AG09309 (cell line): ENCODE data around the gene INTS2.
"Not testable (repeated sequence)": the region's sequence is repeated elsewhere in the genome, so short reads cannot be mapped to it uniquely, and the experiment has no call there.

Experiments used
- DNase-seq: peaks from one replicate; pipeline ENCODE4 v3.0.0-alpha.2; 2010; ENCODE audit warnings: low read depth
- H3K4me3 ChIP-seq: 2 replicates; pipeline ENCODE4 v1.5.1; 2011; ENCODE audit warnings: mild to moderate bottlenecking, low read depth, low read length, moderate library complexity; ENCODE audit not compliant: control insufficient read depth
- TF ChIP-seq, protein P1 (sequence below): IDR thresholded peaks from 2 replicates; pipeline ENCODE4 v1.5.1; 2011; ENCODE audit warnings: mild to moderate bottlenecking, low read depth, low read length, inconsistent platforms; ENCODE audit not compliant: insufficient read depth, control insufficient read depth; ENCODE audit errors: missing control alignments

Gene INTS2

GRCh38 chr17:61903251-61903650 is 24.5 kb downstream of the INTS2 start:
- H3K4me3 ChIP-seq: no peak overlapping the region
- TF ChIP-seq, protein P1, sequence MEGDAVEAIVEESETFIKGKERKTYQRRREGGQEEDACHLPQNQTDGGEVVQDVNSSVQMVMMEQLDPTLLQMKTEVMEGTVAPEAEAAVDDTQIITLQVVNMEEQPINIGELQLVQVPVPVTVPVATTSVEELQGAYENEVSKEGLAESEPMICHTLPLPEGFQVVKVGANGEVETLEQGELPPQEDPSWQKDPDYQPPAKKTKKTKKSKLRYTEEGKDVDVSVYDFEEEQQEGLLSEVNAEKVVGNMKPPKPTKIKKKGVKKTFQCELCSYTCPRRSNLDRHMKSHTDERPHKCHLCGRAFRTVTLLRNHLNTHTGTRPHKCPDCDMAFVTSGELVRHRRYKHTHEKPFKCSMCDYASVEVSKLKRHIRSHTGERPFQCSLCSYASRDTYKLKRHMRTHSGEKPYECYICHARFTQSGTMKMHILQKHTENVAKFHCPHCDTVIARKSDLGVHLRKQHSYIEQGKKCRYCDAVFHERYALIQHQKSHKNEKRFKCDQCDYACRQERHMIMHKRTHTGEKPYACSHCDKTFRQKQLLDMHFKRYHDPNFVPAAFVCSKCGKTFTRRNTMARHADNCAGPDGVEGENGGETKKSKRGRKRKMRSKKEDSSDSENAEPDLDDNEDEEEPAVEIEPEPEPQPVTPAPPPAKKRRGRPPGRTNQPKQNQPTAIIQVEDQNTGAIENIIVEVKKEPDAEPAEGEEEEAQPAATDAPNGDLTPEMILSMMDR: no peak
- DNase-seq: no peak

DNA sequence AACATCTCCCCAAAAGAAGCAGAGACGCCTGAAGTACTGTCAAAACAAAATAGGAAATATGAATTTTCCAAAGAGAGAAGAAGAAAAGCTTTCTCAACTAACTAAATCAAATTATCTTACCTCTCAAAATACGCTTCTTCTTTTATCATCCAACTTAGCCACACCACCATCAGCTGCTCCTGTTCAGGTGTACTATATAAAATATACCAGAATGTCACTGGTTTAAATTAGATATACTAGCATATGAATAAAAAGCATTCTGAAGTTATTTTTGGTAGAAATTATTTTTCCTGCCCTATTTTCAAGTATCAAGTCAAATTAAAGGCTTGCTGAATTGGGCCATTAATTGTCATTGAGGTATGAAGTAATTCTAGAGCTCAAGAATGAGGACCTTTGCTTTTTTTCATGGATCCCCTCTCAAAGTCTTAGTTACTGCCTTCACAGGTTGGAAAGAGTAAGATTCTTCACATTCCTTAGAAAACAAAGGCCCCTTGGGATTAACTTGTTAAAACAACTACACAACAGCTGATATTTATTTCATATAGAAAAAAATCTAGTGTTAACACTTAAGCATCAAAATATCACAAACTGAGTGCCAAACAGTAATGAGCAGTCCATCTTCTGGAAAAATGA is 30.1 kb downstream of the INTS2 start:
- TF ChIP-seq, protein P1: no peak
- H3K4me3 ChIP-seq: no peak overlapping the region
- DNase-seq: no peak

- TF ChIP-seq, protein P1: no peak
- no peak for DNase-seq
- H3K4me3 ChIP-seq: no peak overlapping the region
Observed at GRCh38 chr17:61895391-61895790, 32.4 kb downstream of the INTS2 start.

- not testable (repeated sequence) for H3K4me3 ChIP-seq, DNase-seq
Observed at GRCh38 chr17:61894310-61894709, 33.5 kb downstream of the INTS2 start.

- not testable (repeated sequence) for DNase-seq, H3K4me3 ChIP-seq
Observed at GRCh38 chr17:61887733-61888132, 40.0 kb downstream of the INTS2 start.

DNA sequence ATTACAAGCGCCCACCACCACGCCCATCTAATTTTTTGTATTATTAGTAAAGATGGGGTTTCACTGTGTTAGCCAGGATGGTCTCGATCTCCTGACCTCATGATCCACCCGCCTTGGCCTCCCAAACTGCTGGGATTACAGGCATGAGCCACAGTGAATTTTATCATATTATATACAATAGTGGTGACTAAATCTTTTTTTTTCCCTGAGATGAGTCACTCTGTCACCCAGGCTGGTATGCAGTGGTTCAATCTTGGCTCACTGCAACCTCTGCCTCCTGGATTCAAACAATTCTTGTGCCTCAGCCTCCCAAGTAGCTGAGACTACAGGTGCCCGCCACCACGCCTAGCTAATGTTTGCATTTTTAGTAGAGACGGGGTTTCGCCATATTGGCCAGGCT is 41.9 kb downstream of the INTS2 start:
- DNase-seq, H3K4me3 ChIP-seq: not testable (repeated sequence)

- no peak overlapping the region for H3K4me3 ChIP-seq
- TF ChIP-seq, protein P1: no peak
- DNase-seq: no peak
Observed at GRCh38 chr17:61884864-61885263, 42.9 kb downstream of the INTS2 start.

- TF ChIP-seq, protein P1: no peak
- DNase-seq: no peak
- no peak overlapping the region for H3K4me3 ChIP-seq
Observed at GRCh38 chr17:61880589-61881102, 47.1 kb downstream of the INTS2 start.
